Keratinocyte (primary cell): ENCODE results near the gene AK8. TPM values are rescaled to one million over a fixed set of nuclear protein-coding genes. Genes with fewer than 3 reads are reported as not detected.
A peak's percentile ranks its signal among the peaks of the same experiment; 100 is the strongest.

Experiments
- DNase-seq: peaks from one replicate; pipeline ENCODE4 v3.0.0-alpha.2; 2011; ENCODE audit warnings: low read depth, missing footprints, low spot score
- FAIRE-seq: peaks from 2 replicates; lab custom pipeline; 2011; peaks lifted over from hg19 to GRCh38; lab: Jason Lieb, UNC
- H2AFZ ChIP-seq: 2 replicates; pipeline ENCODE4 v1.6.0; 2012; ENCODE audit warnings: low read length, control low read depth, inconsistent platforms; ENCODE audit not compliant: control insufficient read depth
- H3K27ac ChIP-seq: 2 replicates; pipeline ENCODE4 v1.5.1; 2011; ENCODE audit warnings: low read length; ENCODE audit not compliant: control insufficient read depth, insufficient read depth
- H3K27me3 ChIP-seq: 3 replicates; pipeline ENCODE4 v1.6.0; 2011; ENCODE audit warnings: low read length; ENCODE audit not compliant: control insufficient read depth, insufficient read depth; ENCODE audit errors: extremely low read depth
- H3K36me3 ChIP-seq, 2 experiments: 2 replicates in 1 of 2; 3 replicates in 1 of 2; pipeline ENCODE4 v1.5.1; 2011; ENCODE audit warnings: low read length in 2 of 2, mild to moderate bottlenecking in 1 of 2; ENCODE audit not compliant: control insufficient read depth in 2 of 2, insufficient read depth in 2 of 2; ENCODE audit errors: extremely low read depth in 1 of 2
- H3K4me1 ChIP-seq: 3 replicates; pipeline ENCODE4 v1.5.1; 2011; ENCODE audit warnings: low read length; ENCODE audit not compliant: control insufficient read depth, insufficient read depth; ENCODE audit errors: extremely low read depth
- H3K4me2 ChIP-seq: 3 replicates; pipeline ENCODE4 v1.6.0; 2011; ENCODE audit warnings: low read depth, low read length; ENCODE audit not compliant: control insufficient read depth, insufficient read depth; ENCODE audit errors: extremely low read depth
- H3K4me3 ChIP-seq, 3 experiments: fragments of 200-600 bp in 1 of 3; sonication (generic) in 1 of 3; 2 replicates in 2 of 3; 3 replicates in 1 of 3; pipeline ENCODE4 v1.5.1; 2011 to 2016; ENCODE audit warnings: low read length in 3 of 3, mild to moderate bottlenecking in 3 of 3, control low read depth in 2 of 3, inconsistent platforms in 1 of 3, low read depth in 1 of 3, mixed read lengths in 1 of 3, mixed run types in 1 of 3, moderate library complexity in 1 of 3; ENCODE audit not compliant: control insufficient read depth in 2 of 3, insufficient read depth in 2 of 3; ENCODE audit errors: extremely low read depth in 1 of 3
- H3K79me2 ChIP-seq: 2 replicates; pipeline ENCODE4 v1.6.0; 2012; ENCODE audit warnings: low read length; ENCODE audit not compliant: control insufficient read depth, insufficient read depth
- H3K9ac ChIP-seq: 3 replicates; pipeline ENCODE4 v1.6.0; 2011; ENCODE audit warnings: low read length; ENCODE audit not compliant: control insufficient read depth, insufficient read depth; ENCODE audit errors: extremely low read depth
- H3K9me1 ChIP-seq: 3 replicates; pipeline ENCODE4 v1.6.0; 2011; ENCODE audit warnings: low read length; ENCODE audit not compliant: control insufficient read depth, insufficient read depth; ENCODE audit errors: extremely low read depth
- H3K9me3 ChIP-seq: 2 replicates; pipeline ENCODE4 v1.5.1; 2012; ENCODE audit warnings: low read depth, low read length; ENCODE audit not compliant: control insufficient read depth
- H4K20me1 ChIP-seq: 3 replicates; pipeline ENCODE4 v1.6.0; 2011; ENCODE audit warnings: low read length; ENCODE audit not compliant: control insufficient read depth, insufficient read depth; ENCODE audit errors: extremely low read depth
- CTCF ChIP-seq, 3 experiments: IDR thresholded peaks in 1 of 3; conservative IDR thresholded peaks in 1 of 3; optimal IDR thresholded peaks in 1 of 3; 2 replicates in 2 of 3; 3 replicates in 1 of 3; pipeline versions ENCODE3 to v1.5.1; 2011; ENCODE audit warnings: low read length in 3 of 3, mild to moderate bottlenecking in 3 of 3, moderate library complexity in 2 of 3, control low read depth in 1 of 3, inconsistent platforms in 1 of 3; ENCODE audit not compliant: insufficient read depth in 2 of 3; ENCODE audit errors: extremely low read depth in 1 of 3
- EZH2 ChIP-seq: IDR thresholded peaks from one replicate; pipeline ENCODE4 v1.6.1; 2012; ENCODE audit warnings: inconsistent platforms, mild to moderate bottlenecking, low read length, moderate library complexity
- dilution Hi-C: fragments of 300-500 bp; cut with MboI; formaldehyde crosslinking; loops from one replicate; pipeline ENCODE4 v1.7.0; 2020; ENCODE audit warnings: low sequenced_read_pairs; ENCODE audit not compliant: extremely low pct_ligation_motif_present
- polyA plus RNA-seq, 5 experiments: library from polyadenylated mRNA; depleted of rRNA in 3 of 5; stranded (reverse) in 3 of 5; stranded (forward) in 1 of 5; unstranded in 1 of 5; fragments of >200 nt; gene quantifications; 1 replicate in 1 of 5; 2 replicates in 3 of 5; 3 replicates in 1 of 5; pipeline versions ENCODE4 v1.2.1 to v1.2.3, GENCODE V29; 2011 to 2012; ENCODE audit warnings: missing spikeins in 2 of 5, low read depth in 1 of 5, low replicate concordance in 1 of 5

Gene AK8
- polyA plus RNA-seq, 1 donor (not counting 4 experiments of a cell fraction or from before 2014, with no cell fraction given): 0.24 TPM

- Histone ChIP-seq H3K9me1 (no peaks in the 10 kb centered on the region), H3K79me2 (no peaks in the 10 kb centered on the region), H3K9me3 (no peaks in the 10 kb centered on the region), H3K4me2 (peak overlapping the region; percentile 29), H3K4me3 (no peak overlapping the region), H4K20me1 (no peaks in the 10 kb centered on the region), H3K9ac (no peak overlapping the region), H3K36me3 (no peaks in the 10 kb centered on the region), H3K27me3 (peaks cover 37% of the 10 kb centered on the region), H3K27ac (no peak overlapping the region), H3K4me1 (peaks cover 21% of the 10 kb centered on the region), H2AFZ (no peak overlapping the region)
- DNase-seq (no peak), FAIRE-seq (no peak)
- dilution Hi-C loops: no loop called here
- TF ChIP-seq CTCF (optimal IDR thresholded peaks at IDR 0.05 in 1 of 3, IDR thresholded peaks at IDR 0.05 in 1 of 3, conservative IDR thresholded peaks at IDR 0.05 in 1 of 3; ENCODE audit: extremely low read depth in 1 of 3, insufficient read depth in 2 of 3, low read length in 3 of 3): no peak
- TF ChIP-seq EZH2: no peak
Measured at GRCh38 chr9:132729235-132729890, 148.7 kb downstream of the AK8 start.

GRCh38 chr9:132728497-132728896, 149.6 kb downstream of the AK8 start:
- Histone ChIP-seq H3K79me2 (no peaks in the 10 kb centered on the region), H3K4me3 (no peak overlapping the region), H3K9me1 (no peaks in the 10 kb centered on the region), H4K20me1 (no peaks in the 10 kb centered on the region), H3K4me2 (no peak overlapping the region), H3K27ac (no peak overlapping the region), H3K9ac (no peak overlapping the region), H2AFZ (no peak overlapping the region), H3K9me3 (no peaks in the 10 kb centered on the region), H3K36me3 (no peaks in the 10 kb centered on the region), H3K27me3 (peaks cover 37% of the 10 kb centered on the region), H3K4me1 (peaks cover 21% of the 10 kb centered on the region)
- DNase-seq: no peak
- no peak for FAIRE-seq
- no peak for TF ChIP-seq CTCF (optimal IDR thresholded peaks at IDR 0.05 in 1 of 3, IDR thresholded peaks at IDR 0.05 in 1 of 3, conservative IDR thresholded peaks at IDR 0.05 in 1 of 3; ENCODE audit: extremely low read depth in 1 of 3, insufficient read depth in 2 of 3, low read length in 3 of 3)
- no peak for TF ChIP-seq EZH2
- dilution Hi-C loops: no loop called here
